ENCODE measurements around the gene ADGRV1. TPM values are rescaled to one million over a fixed set of nuclear protein-coding genes. Genes with fewer than 3 reads are reported as not detected.

Gene ADGRV1
- total RNA-seq, 4 donors from 2014 or later = 0.08 to 0.87 (median 0.41) TPM

GRCh38 chr5:90636948-90637347, 78.4 kb downstream of the ADGRV1 start:
- no peak overlapping the region for H3K4me3 ChIP-seq
- WGBS, 2 donors (ENCODE audit: low coverage in 1 of 2) = 4 to 80% methylated on average over 1 of the region's 1 CpG
- no peaks in the 10 kb centered on the region for H3K4me1 ChIP-seq
- ATAC-seq = no peak
- no peaks in the 10 kb centered on the region for H3K9me3 ChIP-seq
- H3K36me3 ChIP-seq = no peaks in the 10 kb centered on the region
- no peaks in the 10 kb centered on the region for H3K27me3 ChIP-seq
- TF ChIP-seq POLR2AphosphoS5 (IDR thresholded peaks at IDR 0.05) (no peak), EP300 (IDR thresholded peaks at IDR 0.05) (no peak), CTCF (IDR thresholded peaks at IDR 0.05) (no peak), POLR2A (IDR thresholded peaks at IDR 0.05) (no peak)
- H3K27ac ChIP-seq = no peak overlapping the region

- no peak for ATAC-seq
- H3K4me3 ChIP-seq = no peak overlapping the region
- WGBS, 2 donors (ENCODE audit: low coverage in 1 of 2) = 55 to 64% methylated on average over 3 of the region's 3 CpGs
- no peak overlapping the region for H3K27ac ChIP-seq
- TF ChIP-seq POLR2A (IDR thresholded peaks at IDR 0.05) = no peak
- H3K4me1 ChIP-seq = no peaks in the 10 kb centered on the region
- H3K27me3 ChIP-seq = no peaks in the 10 kb centered on the region
- H3K36me3 ChIP-seq = no peaks in the 10 kb centered on the region
- H3K9me3 ChIP-seq = no peaks in the 10 kb centered on the region
Observed at GRCh38 chr5:90637731-90638130, 79.1 kb downstream of the ADGRV1 start.

- TF ChIP-seq POLR2A (IDR thresholded peaks at IDR 0.05) = no peak
- TF ChIP-seq EP300 (IDR thresholded peaks at IDR 0.05) = no peak
- TF ChIP-seq POLR2AphosphoS5 (IDR thresholded peaks at IDR 0.05) = no peak
- no peak for TF ChIP-seq CTCF (IDR thresholded peaks at IDR 0.05)
- Histone ChIP-seq H3K27me3 (no peaks in the 10 kb centered on the region), H3K4me3 (no peak overlapping the region), H3K36me3 (no peaks in the 10 kb centered on the region), H3K27ac (no peak overlapping the region), H3K9me3 (no peaks in the 10 kb centered on the region), H3K4me1 (no peaks in the 10 kb centered on the region)
- no peak for ATAC-seq
- WGBS, 2 donors (ENCODE audit: low coverage in 1 of 2) = 71 to 77% methylated on average over 6 of the region's 6 CpGs
Observed at GRCh38 chr5:90638878-90639277, 80.3 kb downstream of the ADGRV1 start.

- 47 to 49% methylated on average over 4 to 5 of the region's 5 CpGs for WGBS, 2 donors (ENCODE audit: low coverage in 1 of 2)
- TF ChIP-seq POLR2AphosphoS5 (IDR thresholded peaks at IDR 0.05) (no peak), POLR2A (IDR thresholded peaks at IDR 0.05) (no peak), CTCF (IDR thresholded peaks at IDR 0.05) (no peak), EP300 (IDR thresholded peaks at IDR 0.05) (no peak)
- Histone ChIP-seq H3K27ac (no peak overlapping the region), H3K9me3 (no peaks in the 10 kb centered on the region), H3K4me3 (no peak overlapping the region), H3K36me3 (no peaks in the 10 kb centered on the region), H3K27me3 (no peaks in the 10 kb centered on the region), H3K4me1 (no peaks in the 10 kb centered on the region)
- no peak for ATAC-seq
Observed at GRCh38 chr5:90640484-90641059, 82.0 kb downstream of the ADGRV1 start.

GRCh38 chr5:90641528-90641927, 82.9 kb downstream of the ADGRV1 start:
- no peaks in the 10 kb centered on the region for H3K9me3 ChIP-seq
- no peak for TF ChIP-seq EP300 (IDR thresholded peaks at IDR 0.05)
- TF ChIP-seq POLR2A (IDR thresholded peaks at IDR 0.05) = no peak
- TF ChIP-seq CTCF (IDR thresholded peaks at IDR 0.05) = no peak
- TF ChIP-seq POLR2AphosphoS5 (IDR thresholded peaks at IDR 0.05) = no peak
- no peak for ATAC-seq
- H3K4me1 ChIP-seq = no peaks in the 10 kb centered on the region
- H3K36me3 ChIP-seq = no peaks in the 10 kb centered on the region
- no peaks in the 10 kb centered on the region for H3K27me3 ChIP-seq
- 48 to 62% methylated on average over 3 of the region's 3 CpGs for WGBS, 2 donors (ENCODE audit: low coverage in 1 of 2)
- no peak overlapping the region for H3K4me3 ChIP-seq
- H3K27ac ChIP-seq = no peak overlapping the region
